Epithelial cell of esophagus (primary cell): ENCODE results near the gene NASP.

Experiments used
- DNase-seq: peaks from one replicate; pipeline ENCODE4 v3.0.0; 2010; ENCODE audit warnings: low read depth
- H3K4me3 ChIP-seq: 2 replicates; pipeline ENCODE4 v1.5.1; 2011; ENCODE audit warnings: mild to moderate bottlenecking, low read length, control low read depth
- CTCF ChIP-seq: IDR thresholded peaks from 2 replicates; pipeline ENCODE4 v1.5.1; 2011; ENCODE audit warnings: low read depth, mild to moderate bottlenecking, low read length, control low read depth, inconsistent platforms; ENCODE audit not compliant: insufficient read depth; ENCODE audit errors: missing control alignments

Gene NASP

GRCh38 chr1:45544530-45544929 is 39.3 kb upstream of the NASP start:
- no peak for TF ChIP-seq CTCF
- DNase-seq, result no peak
- H3K4me3 ChIP-seq, result no peak overlapping the region

- TF ChIP-seq CTCF, result no peak
- DNase-seq, result peak; percentile 50
- H3K4me3 ChIP-seq, result no peak overlapping the region
Observed at GRCh38 chr1:45545019-45545493, 38.8 kb upstream of the NASP start.

GRCh38 chr1:45545553-45546310 is 38.1 kb upstream of the NASP start:
- no peak for TF ChIP-seq CTCF
- no peak for DNase-seq
- no peak overlapping the region for H3K4me3 ChIP-seq

- peak within 1 kb of the TSS; percentile 93 for H3K4me3 ChIP-seq
- peak; percentile 90 for DNase-seq
- no peak for TF ChIP-seq CTCF
Observed at GRCh38 chr1:45550401-45551351, 33.2 kb upstream of the NASP start, which contains the start of gene AKR1A1. AKR1A1 (plus strand) TSS chr1:45550826; CDS start chr1:45561795, 10,969 bp downstream.

GRCh38 chr1:45551684-45552083 is 32.2 kb upstream of the NASP start:
- no peak for TF ChIP-seq CTCF
- DNase-seq, result no peak
- H3K4me3 ChIP-seq, result peak overlapping the region; percentile 93

GRCh38 chr1:45552331-45552730 is 31.5 kb upstream of the NASP start:
- no peak overlapping the region for H3K4me3 ChIP-seq
- DNase-seq, result peak; percentile 95

More at GRCh38 chr1:45552331-45552730, 31.5 kb upstream of the NASP start:
- no peak for TF ChIP-seq CTCF
